NT2/D1 (cell line): Measurements from ENCODE around the gene NFYC.
A peak's percentile ranks its signal among the peaks of the same experiment; 100 is the strongest.

Experiments
- DNase-seq: peaks from one replicate; pipeline ENCODE4 v3.0.0-alpha.2; 2011; ENCODE audit warnings: low read depth, low spot score
- H3K27me3 ChIP-seq: 2 replicates; pipeline ENCODE4 v1.6.0; 2011; ENCODE audit warnings: mild to moderate bottlenecking; ENCODE audit not compliant: insufficient read length, insufficient read depth
- H3K36me3 ChIP-seq: 2 replicates; pipeline ENCODE4 v1.6.1; 2011; ENCODE audit warnings: mild to moderate bottlenecking, low read length, mixed read lengths; ENCODE audit not compliant: insufficient read depth, insufficient read length
- H3K4me1 ChIP-seq: 2 replicates; pipeline ENCODE4 v1.5.1; 2011; ENCODE audit not compliant: insufficient read depth, insufficient read length
- H3K4me3 ChIP-seq: 2 replicates; pipeline ENCODE4 v1.5.1; 2011; ENCODE audit warnings: low read depth; ENCODE audit not compliant: insufficient read length
- H3K9ac ChIP-seq: 2 replicates; pipeline ENCODE4 v1.6.0; 2011; ENCODE audit warnings: low read depth; ENCODE audit not compliant: insufficient read length
- H3K9me3 ChIP-seq: 2 replicates; pipeline ENCODE4 v1.5.1; 2011; ENCODE audit warnings: mild to moderate bottlenecking, low read length; ENCODE audit not compliant: insufficient read depth
- SUZ12 ChIP-seq: IDR thresholded peaks from 2 replicates; pipeline ENCODE4 v1.6.1; 2011; ENCODE audit not compliant: insufficient read length, insufficient read depth; ENCODE audit errors: extremely low read depth
- YY1 ChIP-seq: IDR thresholded peaks from 2 replicates; pipeline ENCODE4 v1.6.1; 2011; ENCODE audit not compliant: insufficient read length, insufficient read depth
- ZNF274 ChIP-seq: IDR thresholded peaks from 2 replicates; pipeline ENCODE4 v1.6.1; 2011; ENCODE audit warnings: mild to moderate bottlenecking, low read depth, low read length

The NFYC gene

DNA sequence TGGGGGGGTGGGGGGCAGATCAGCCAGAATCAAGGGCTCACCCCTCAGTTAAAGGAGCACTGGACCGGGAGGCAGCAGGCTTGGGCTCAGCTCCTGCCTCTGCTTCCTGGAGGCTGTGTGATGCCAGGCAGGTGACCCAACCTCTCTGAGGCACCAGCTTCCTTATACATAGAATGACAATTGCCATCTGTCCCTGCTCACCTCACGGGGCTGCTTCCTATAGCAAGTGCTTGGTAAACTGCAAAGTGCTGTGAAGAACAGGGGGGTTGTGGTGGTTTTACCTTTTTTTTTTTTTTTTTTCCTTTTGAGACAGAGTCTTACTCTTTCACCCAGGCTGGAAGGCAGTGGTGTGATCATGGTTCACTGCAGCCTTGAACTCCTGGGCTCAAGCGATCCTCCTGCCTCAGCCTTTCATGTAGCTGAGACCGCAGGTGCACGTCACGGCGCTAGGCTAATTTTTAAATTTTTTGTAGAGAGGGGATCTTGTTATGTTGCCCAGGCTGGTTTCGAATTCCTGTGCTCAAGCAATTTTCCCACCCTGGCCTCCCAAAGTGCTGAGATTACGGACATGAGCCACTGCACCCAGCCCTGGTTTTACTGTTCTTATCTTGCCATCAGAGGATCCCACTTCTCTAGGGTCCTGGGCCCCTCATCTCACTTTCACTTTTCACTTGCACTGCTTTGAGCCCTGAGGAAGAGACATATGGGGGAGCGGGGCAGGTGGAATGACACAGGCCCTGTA is 103.6 kb downstream of the NFYC start:
- no peak overlapping the region for H3K9ac ChIP-seq
- H3K9me3 ChIP-seq = no peaks in the 10 kb centered on the region
- H3K36me3 ChIP-seq = no peaks in the 10 kb centered on the region
- peaks cover 40% of the 10 kb centered on the region for H3K4me1 ChIP-seq
- TF ChIP-seq SUZ12 = no peak
- no peak for TF ChIP-seq ZNF274
- no peak for TF ChIP-seq YY1
- no peak overlapping the region for H3K4me3 ChIP-seq
- H3K27me3 ChIP-seq = no peaks in the 10 kb centered on the region
- DNase-seq = no peak

DNA sequence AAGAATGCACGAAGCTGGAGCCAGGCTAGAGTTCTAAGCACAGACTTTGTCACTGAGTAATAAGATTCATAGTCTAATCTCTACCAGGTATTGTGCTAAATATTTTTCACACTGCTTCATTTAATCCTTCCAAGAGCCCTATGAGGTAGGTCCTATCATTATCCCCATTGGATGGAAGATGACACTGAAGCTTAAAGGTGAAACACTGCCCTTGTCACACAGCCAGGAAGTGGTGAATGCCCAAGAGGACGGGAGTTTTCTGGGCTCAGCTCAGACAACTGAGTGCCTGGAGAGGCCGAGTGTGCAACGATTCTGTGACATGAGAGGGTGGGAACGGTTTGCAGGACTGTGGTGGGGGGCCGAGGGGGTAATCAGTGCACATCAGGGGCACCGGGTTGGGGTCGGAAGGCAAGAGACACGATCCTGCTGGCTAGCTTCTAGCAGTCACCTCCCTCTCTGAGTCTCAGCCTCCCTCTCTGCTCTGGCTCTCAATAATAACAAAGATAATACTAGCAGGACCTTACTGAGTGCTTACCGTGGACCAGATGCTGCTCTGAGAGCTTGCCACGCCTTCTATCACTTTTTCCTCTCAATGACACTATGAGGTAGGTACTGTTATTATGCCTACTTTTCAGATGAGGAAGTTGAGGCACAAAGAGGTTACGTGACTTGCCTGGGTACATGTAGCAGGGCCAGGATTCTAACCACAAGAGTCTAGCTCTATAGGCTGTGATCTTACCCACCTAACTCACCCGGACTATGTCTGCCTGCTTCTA is 104.5 kb downstream of the NFYC start:
- Histone ChIP-seq H3K4me3 (no peak overlapping the region), H3K9me3 (no peaks in the 10 kb centered on the region), H3K9ac (no peak overlapping the region), H3K27me3 (no peaks in the 10 kb centered on the region), H3K36me3 (no peaks in the 10 kb centered on the region), H3K4me1 (peaks cover 39% of the 10 kb centered on the region)
- TF ChIP-seq ZNF274 = no peak
- no peak for TF ChIP-seq SUZ12
- no peak for DNase-seq

DNA sequence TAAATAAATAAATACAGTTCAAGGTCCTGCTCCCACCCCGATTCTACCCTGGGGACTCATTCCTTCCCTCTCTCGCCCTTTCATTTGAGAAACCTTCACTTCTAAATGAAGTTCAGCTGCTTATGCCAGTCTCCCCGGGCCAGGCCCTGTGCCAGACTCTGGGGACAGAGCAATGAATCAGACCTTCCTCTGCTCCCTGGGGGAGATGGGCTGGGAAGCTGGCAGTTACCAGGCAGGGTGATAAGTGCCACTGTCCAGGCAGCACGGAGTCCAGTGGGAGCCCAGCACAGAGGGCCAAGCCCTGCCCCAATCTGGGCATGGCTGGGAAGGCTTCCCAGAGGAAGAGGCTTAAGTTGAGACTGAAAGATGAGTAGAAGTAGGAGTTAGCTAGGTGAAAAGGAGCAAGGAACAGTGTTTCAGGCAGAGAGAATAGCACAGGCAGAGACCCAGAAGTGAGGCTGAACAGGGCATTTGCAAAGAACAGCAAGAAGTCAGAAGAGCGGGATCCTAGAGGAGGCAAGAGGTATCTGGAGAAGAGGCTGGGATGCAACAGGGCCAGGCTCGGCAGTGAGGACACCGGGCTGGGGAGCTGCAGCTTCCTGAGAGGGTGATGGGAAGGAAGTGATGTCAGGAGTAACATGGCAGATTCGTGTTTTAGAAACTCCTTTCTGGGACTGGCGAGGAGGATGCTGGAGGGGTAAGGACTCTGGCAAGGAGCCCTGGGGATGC is 105.6 kb downstream of the NFYC start:
- Histone ChIP-seq H3K9ac (no peak overlapping the region), H3K9me3 (no peaks in the 10 kb centered on the region), H3K4me3 (no peak overlapping the region), H3K4me1 (peaks cover 41% of the 10 kb centered on the region), H3K27me3 (peaks cover 4% of the 10 kb centered on the region), H3K36me3 (no peaks in the 10 kb centered on the region)
- no peak for TF ChIP-seq YY1
- no peak for TF ChIP-seq ZNF274
- TF ChIP-seq SUZ12 = no peak
- no peak for DNase-seq

DNA sequence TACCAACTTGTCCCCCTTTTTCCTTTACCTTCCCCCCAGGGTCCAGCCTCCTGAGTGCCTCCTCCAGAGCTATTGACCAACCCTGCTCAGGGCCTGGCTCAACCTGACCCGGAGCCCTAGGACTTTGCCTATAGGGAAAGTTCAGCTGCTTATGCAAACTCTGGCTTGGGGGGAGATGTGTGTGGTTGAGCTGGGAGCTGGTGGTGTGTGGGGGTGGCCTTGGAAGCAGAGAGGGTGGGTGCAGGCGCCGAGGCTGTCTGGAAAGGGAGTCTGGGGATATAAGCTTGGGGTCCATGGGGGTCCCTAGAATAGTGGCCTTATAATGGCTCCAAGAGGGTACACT is 106.1 kb downstream of the NFYC start:
- H3K4me3 ChIP-seq = no peak overlapping the region
- no peaks in the 10 kb centered on the region for H3K9me3 ChIP-seq
- H3K9ac ChIP-seq = no peak overlapping the region
- H3K36me3 ChIP-seq = no peaks in the 10 kb centered on the region
- H3K27me3 ChIP-seq = peaks cover 4% of the 10 kb centered on the region
- H3K4me1 ChIP-seq = peaks cover 41% of the 10 kb centered on the region
- TF ChIP-seq YY1 (no peak), SUZ12 (no peak), ZNF274 (no peak)
- DNase-seq = no peak

DNA sequence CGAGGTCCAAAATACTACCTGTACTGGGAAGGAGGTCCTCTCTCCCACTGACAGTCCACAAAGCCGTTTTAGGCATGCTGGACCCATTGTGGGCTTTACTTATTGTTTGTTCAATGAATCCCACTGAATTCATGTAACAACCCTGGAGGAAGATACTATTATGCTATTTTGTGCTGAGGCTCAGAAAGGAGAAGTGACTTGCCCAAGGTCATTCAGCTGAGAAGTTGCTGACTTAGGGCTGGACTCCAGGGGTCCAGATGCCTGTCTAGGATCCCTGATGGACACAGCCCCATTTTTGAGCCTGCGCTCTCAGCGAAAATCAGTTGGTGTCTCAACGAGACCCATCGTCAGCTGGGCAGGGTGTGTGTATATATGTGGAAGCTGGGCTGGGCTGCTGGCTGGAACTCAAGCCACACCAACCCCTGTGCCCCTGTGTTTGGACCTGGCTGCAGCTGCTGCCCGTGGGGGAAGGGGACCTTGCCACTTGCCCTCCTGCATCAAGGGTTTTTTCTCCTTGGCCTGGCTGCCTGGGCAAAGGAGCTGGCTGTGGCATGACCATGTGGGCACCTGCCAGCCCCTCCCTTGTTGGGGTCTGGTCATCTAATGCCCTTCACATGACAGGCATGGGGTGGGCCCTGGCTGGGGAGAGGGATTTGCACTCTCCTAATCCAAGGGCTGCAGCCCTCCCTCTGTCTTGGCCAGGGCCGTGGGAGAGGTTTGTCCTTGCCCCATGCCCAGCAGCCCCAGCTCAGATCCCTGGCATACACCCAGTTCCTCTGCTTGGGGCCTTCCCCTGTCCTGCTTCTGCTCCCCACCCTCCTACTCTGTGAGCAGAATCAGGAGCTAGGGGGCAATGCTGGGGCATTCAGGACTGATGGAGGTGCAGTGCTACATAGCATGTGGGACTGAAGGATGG is 107.1 kb downstream of the NFYC start:
- Histone ChIP-seq H3K4me3 (no peak overlapping the region), H3K36me3 (no peaks in the 10 kb centered on the region), H3K9ac (peak overlapping the region; percentile 15), H3K4me1 (peaks cover 50% of the 10 kb centered on the region), H3K9me3 (no peaks in the 10 kb centered on the region), H3K27me3 (peaks cover 4% of the 10 kb centered on the region)
- TF ChIP-seq YY1 (no peak), SUZ12 (no peak), ZNF274 (no peak)
- DNase-seq = no peak

DNA sequence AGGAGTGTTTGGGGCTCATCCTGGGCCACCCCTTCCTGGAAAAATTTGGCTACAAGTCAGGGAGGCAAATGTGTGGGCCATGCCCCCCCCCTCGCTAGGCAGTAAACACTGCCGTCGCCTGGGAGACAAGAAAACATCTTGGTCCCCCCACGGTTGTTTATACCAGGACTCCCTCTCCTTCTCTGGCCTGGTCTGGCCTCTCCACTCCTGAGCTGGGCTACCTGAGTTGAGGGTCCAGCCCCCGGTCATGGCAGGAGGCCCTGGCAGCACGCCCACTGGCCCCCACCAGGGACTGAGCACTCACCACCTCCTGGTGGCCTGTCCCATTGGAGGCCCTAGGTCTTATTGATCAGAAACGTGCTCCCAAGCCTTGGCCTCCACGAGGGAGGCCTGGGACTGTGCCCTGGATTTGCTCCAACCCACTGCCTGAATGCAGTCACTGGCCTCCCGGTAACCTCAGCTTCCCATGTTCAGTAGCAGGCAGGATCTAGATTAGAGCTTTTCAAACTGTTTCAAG is 107.9 kb downstream of the NFYC start:
- H3K4me3 ChIP-seq = no peak overlapping the region
- peaks cover 4% of the 10 kb centered on the region for H3K27me3 ChIP-seq
- H3K9ac ChIP-seq = no peak overlapping the region
- no peaks in the 10 kb centered on the region for H3K36me3 ChIP-seq
- no peaks in the 10 kb centered on the region for H3K9me3 ChIP-seq
- DNase-seq = no peak
- peaks cover 53% of the 10 kb centered on the region for H3K4me1 ChIP-seq
- TF ChIP-seq ZNF274 (no peak), YY1 (no peak), SUZ12 (no peak)
